Fibroblast of lung (primary cell): ENCODE measurements around the gene DLX4.

Source experiments
- EZH2 ChIP-seq: IDR thresholded peaks from 2 replicates; pipeline ENCODE4 v1.5.1; 2012; ENCODE audit warnings: low read length, control low read depth, mild to moderate bottlenecking; ENCODE audit errors: missing control alignments
- TF ChIP-seq, protein P1 (sequence below), 2 donors: IDR thresholded peaks in 1 of 2; conservative IDR thresholded peaks in 1 of 2; 1 replicate in 1 of 2; 2 replicates in 1 of 2; pipeline ENCODE4 v1.5.1; 2011 to 2012; ENCODE audit warnings: low read length in 2 of 2, control low read depth in 1 of 2, inconsistent platforms in 1 of 2, low read depth in 1 of 2, mild to moderate bottlenecking in 1 of 2

DNA sequence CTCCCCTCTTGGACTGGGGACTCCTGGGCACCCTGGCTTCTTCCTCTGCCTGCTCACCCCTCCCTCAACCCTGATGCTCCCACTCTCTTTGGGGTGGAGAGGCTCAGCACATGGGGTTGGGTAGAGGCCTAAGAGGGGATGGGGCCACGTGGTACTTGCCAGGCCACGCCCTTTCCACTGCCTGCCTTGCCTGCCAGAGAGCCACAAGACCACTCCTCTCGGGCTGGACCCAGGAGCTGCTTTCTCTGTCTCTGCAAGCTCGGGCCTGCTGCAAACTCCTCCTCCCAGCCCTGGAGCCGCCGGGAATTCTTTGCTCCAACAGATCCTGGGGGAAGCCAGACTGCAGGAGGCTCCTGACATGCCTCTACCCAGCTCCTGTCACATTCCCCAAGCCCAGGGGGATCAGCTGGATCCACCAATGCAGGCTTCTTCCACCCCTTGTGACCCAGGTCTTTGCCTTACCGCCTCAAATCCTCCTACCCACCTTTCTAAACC is 11.8 kb downstream of the DLX4 start:
- TF ChIP-seq, protein P1, sequence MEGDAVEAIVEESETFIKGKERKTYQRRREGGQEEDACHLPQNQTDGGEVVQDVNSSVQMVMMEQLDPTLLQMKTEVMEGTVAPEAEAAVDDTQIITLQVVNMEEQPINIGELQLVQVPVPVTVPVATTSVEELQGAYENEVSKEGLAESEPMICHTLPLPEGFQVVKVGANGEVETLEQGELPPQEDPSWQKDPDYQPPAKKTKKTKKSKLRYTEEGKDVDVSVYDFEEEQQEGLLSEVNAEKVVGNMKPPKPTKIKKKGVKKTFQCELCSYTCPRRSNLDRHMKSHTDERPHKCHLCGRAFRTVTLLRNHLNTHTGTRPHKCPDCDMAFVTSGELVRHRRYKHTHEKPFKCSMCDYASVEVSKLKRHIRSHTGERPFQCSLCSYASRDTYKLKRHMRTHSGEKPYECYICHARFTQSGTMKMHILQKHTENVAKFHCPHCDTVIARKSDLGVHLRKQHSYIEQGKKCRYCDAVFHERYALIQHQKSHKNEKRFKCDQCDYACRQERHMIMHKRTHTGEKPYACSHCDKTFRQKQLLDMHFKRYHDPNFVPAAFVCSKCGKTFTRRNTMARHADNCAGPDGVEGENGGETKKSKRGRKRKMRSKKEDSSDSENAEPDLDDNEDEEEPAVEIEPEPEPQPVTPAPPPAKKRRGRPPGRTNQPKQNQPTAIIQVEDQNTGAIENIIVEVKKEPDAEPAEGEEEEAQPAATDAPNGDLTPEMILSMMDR (conservative IDR thresholded peaks at IDR 0.05 in 1 of 2, IDR thresholded peaks at IDR 0.05 in 1 of 2; ENCODE audit: low read depth in 1 of 2, low read length in 2 of 2) = no peak
- TF ChIP-seq EZH2 = no peak
